Endothelial cell of umbilical vein (primary cell): ENCODE data around the gene SNED1. TPM values are rescaled to one million over a fixed set of nuclear protein-coding genes. Genes with fewer than 3 reads are reported as not detected.

ENCODE experiments used
- BruUV-seq: library from RNA; stranded (reverse); fragments of 400-500 nt; replicated peaks from 2 replicates; lab custom pipeline; 2021; lab: Mats Ljungman, UMichigan
- CTCF ChIA-PET: fragments of 300-600, 350-600 bp; sonication (Branson Sonifier 250); formaldehyde crosslinking; loops from one replicate; lab custom pipeline; 2021; ENCODE audit warnings: antibody characterized with exemption, inconsistent platforms; lab: Charles Lee
- POLR2A ChIA-PET: fragments of 300-600, 350-600 bp; sonication (Branson Sonifier 250); formaldehyde crosslinking; loops from one replicate; lab custom pipeline; 2021; ENCODE audit warnings: antibody characterized with exemption, inconsistent platforms; lab: Charles Lee
- DNase-seq: peaks from one replicate; pipeline ENCODE4 v3.0.0-alpha.2; 2011; ENCODE audit warnings: low read depth, low spot score
- FAIRE-seq: peaks from 2 replicates; lab custom pipeline; 2011; peaks lifted over from hg19 to GRCh38; lab: Jason Lieb, UNC
- H2AFZ ChIP-seq: 2 replicates; pipeline ENCODE4 v1.6.0; 2012; ENCODE audit warnings: low read depth, low read length, control low read depth, inconsistent platforms
- H3K27ac ChIP-seq: 2 replicates; pipeline ENCODE4 v1.5.1; 2011; ENCODE audit warnings: low read depth, mild to moderate bottlenecking, control low read depth, low read length, moderate library complexity; ENCODE audit not compliant: insufficient read depth
- H3K27me3 ChIP-seq, 2 experiments: 2 replicates each; pipeline versions ENCODE4 v1.6.0 to v1.6.1; 2011; ENCODE audit warnings: low read length in 2 of 2, mixed read lengths in 1 of 2; ENCODE audit not compliant: control insufficient read depth in 2 of 2, insufficient read depth in 2 of 2
- H3K36me3 ChIP-seq, 2 experiments: 2 replicates in 1 of 2; 3 replicates in 1 of 2; pipeline ENCODE4 v1.5.1; 2011; ENCODE audit warnings: low read length in 2 of 2, mild to moderate bottlenecking in 1 of 2, moderate library complexity in 1 of 2; ENCODE audit not compliant: control insufficient read depth in 2 of 2, insufficient read depth in 2 of 2; ENCODE audit errors: extremely low read depth in 1 of 2
- H3K4me1 ChIP-seq: 3 replicates; pipeline ENCODE4 v1.5.1; 2011; ENCODE audit warnings: mild to moderate bottlenecking, low read length; ENCODE audit not compliant: control insufficient read depth, insufficient read depth; ENCODE audit errors: extremely low read depth
- H3K4me2 ChIP-seq: 2 replicates; pipeline ENCODE4 v1.6.1; 2011; ENCODE audit warnings: low read length, control low read depth, mixed read lengths; ENCODE audit not compliant: insufficient read depth
- H3K4me3 ChIP-seq, 3 experiments: fragments of 200-600 bp in 1 of 3; sonication (generic), shearing (Covaris generic) in 1 of 3; replicated peaks in 1 of 3; 2 replicates each; pipeline ENCODE4 v1.5.1; 2011 to 2016; ENCODE audit warnings: control low read depth in 3 of 3, low read length in 3 of 3, mild to moderate bottlenecking in 2 of 3, inconsistent platforms in 1 of 3, low read depth in 1 of 3, moderate library complexity in 1 of 3; ENCODE audit not compliant: insufficient read depth in 1 of 3
- H3K79me2 ChIP-seq: 2 replicates; pipeline ENCODE4 v1.6.0; 2012; ENCODE audit warnings: low read length, inconsistent platforms; ENCODE audit not compliant: control insufficient read depth, insufficient read depth
- H3K9ac ChIP-seq: replicated peaks from 2 replicates; pipeline ENCODE3; 2011; ENCODE audit warnings: low read length, control low read depth; ENCODE audit not compliant: insufficient read depth; ENCODE audit errors: extremely low read depth
- H3K9me1 ChIP-seq: replicated peaks from 3 replicates; pipeline ENCODE4 v1.6.0; 2011; ENCODE audit warnings: mild to moderate bottlenecking, low read length; ENCODE audit not compliant: control insufficient read depth, insufficient read depth; ENCODE audit errors: extremely low read depth
- H3K9me3 ChIP-seq: replicated peaks from 2 replicates; pipeline ENCODE4 v1.5.1; 2012; ENCODE audit warnings: low read length, inconsistent platforms; ENCODE audit not compliant: control insufficient read depth, insufficient read depth
- H4K20me1 ChIP-seq: replicated peaks from 2 replicates; pipeline ENCODE3; 2011; ENCODE audit warnings: mild to moderate bottlenecking, low read length; ENCODE audit not compliant: control insufficient read depth, insufficient read depth; ENCODE audit errors: extremely low read depth
- CTCF ChIP-seq, 2 donors: IDR thresholded peaks; 1 replicate in 1 of 2; 2 replicates in 1 of 2; pipeline ENCODE4 v1.5.1; 2011; ENCODE audit warnings: low read length in 2 of 2, mild to moderate bottlenecking in 2 of 2, moderate library complexity in 2 of 2, control low read depth in 1 of 2, inconsistent platforms in 1 of 2, low read depth in 1 of 2; ENCODE audit not compliant: insufficient read depth in 1 of 2; ENCODE audit errors: extremely low read depth in 1 of 2
- EZH2 ChIP-seq: IDR thresholded peaks from 2 replicates; pipeline ENCODE4 v1.6.1; 2012; ENCODE audit warnings: borderline replicate concordance, low read depth, mild to moderate bottlenecking, moderate library complexity, low read length, inconsistent platforms; ENCODE audit not compliant: severe bottlenecking
- FOS ChIP-seq: IDR thresholded peaks from 2 replicates; pipeline ENCODE4 v1.6.1; 2011; ENCODE audit warnings: mild to moderate bottlenecking, low read length, moderate library complexity, borderline replicate concordance; ENCODE audit not compliant: insufficient read depth
- GATA2 ChIP-seq: IDR thresholded peaks from 2 replicates; pipeline ENCODE4 v1.7.0; 2011; ENCODE audit warnings: low read depth, mild to moderate bottlenecking, moderate library complexity, mixed read lengths, low read length; ENCODE audit not compliant: insufficient read length, insufficient read depth
- JUN ChIP-seq: IDR thresholded peaks from 2 replicates; pipeline ENCODE4 v1.6.1; 2011; ENCODE audit warnings: borderline replicate concordance, low read depth; ENCODE audit not compliant: insufficient read length, insufficient read depth
- MAX ChIP-seq: IDR thresholded peaks from 2 replicates; pipeline ENCODE4 v1.6.1; 2011; ENCODE audit not compliant: insufficient read depth, insufficient read length
- MYC ChIP-seq: IDR thresholded peaks from one replicate; pipeline ENCODE4 v1.6.1; 2011; ENCODE audit warnings: mild to moderate bottlenecking, low read depth, low read length
- POLR2A ChIP-seq: IDR thresholded peaks from 2 replicates; pipeline ENCODE4 v1.6.1; 2012; ENCODE audit warnings: low read depth, mild to moderate bottlenecking, control low read depth, low read length
- POLR2AphosphoS5 ChIP-seq: IDR thresholded peaks from 2 replicates; pipeline ENCODE4 v1.6.1; 2012; ENCODE audit warnings: low read depth, mild to moderate bottlenecking, control low read depth, low read length, moderate library complexity; ENCODE audit not compliant: insufficient read depth
- dilution Hi-C: fragments of 300-500 bp; cut with MboI; formaldehyde crosslinking; loops from one replicate; pipeline ENCODE4 v1.15.0; 2019; ENCODE audit warnings: low sequenced_read_pairs; ENCODE audit not compliant: extremely low pct_ligation_motif_present
- intact Hi-C: fragments of 100-400 bp; cut with micrococcal nuclease; formaldehyde crosslinking; loops from one replicate; pipeline ENCODE4 v1.10.0; 2022
- polyA plus RNA-seq, 4 experiments: library from polyadenylated mRNA; depleted of rRNA in 3 of 4; stranded (reverse) in 3 of 4; unstranded in 1 of 4; fragments of >200 nt; gene quantifications; 2 replicates each; pipeline versions ENCODE4 v1.2.1 to v1.2.3, GENCODE V29; 2011 to 2012; ENCODE audit warnings: missing spikeins in 1 of 4
- total RNA-seq: library from RNA; stranded (reverse); gene quantifications from 2 replicates; pipeline ENCODE4 v1.2.3, GENCODE V29; 2021

Gene SNED1
- total and polyA plus RNA-seq, 2 donors (not counting 3 experiments of a cell fraction or from before 2014, with no cell fraction given), result 14.1 to 17.2 TPM

- BruUV-seq, result no TSS peak
- no peak for FAIRE-seq
- POLR2A ChIA-PET, result no interaction called here
Measured at GRCh38 chr2:241109210-241110088, 111.0 kb downstream of the SNED1 start.

GRCh38 chr2:241110089-241110606, 111.7 kb downstream of the SNED1 start:
- BruUV-seq, result no TSS peak
- CTCF ChIA-PET, result interaction anchor here (1.4 kb wide), 1 partner anchor 12 kb away, joined by 3 read pairs; no protein-coding TSS in a partner anchor

More at GRCh38 chr2:241109210-241110088, 111.0 kb downstream of the SNED1 start:
- Histone ChIP-seq H3K36me3 (no peaks in the 10 kb centered on the region), H4K20me1 (no peaks in the 10 kb centered on the region), H3K4me3 (no peak overlapping the region), H3K9me3 (no peaks in the 10 kb centered on the region), H3K4me1 (no peaks in the 10 kb centered on the region), H3K27me3 (no peaks in the 10 kb centered on the region), H3K9ac (no peak overlapping the region), H2AFZ (no peak overlapping the region), H3K27ac (no peak overlapping the region), H3K4me2 (no peak overlapping the region), H3K79me2 (no peaks in the 10 kb centered on the region), H3K9me1 (no peaks in the 10 kb centered on the region)
- no peak for DNase-seq
- CTCF ChIA-PET, result interaction anchor here (1.4 kb wide), 1 partner anchor 12 kb away, joined by 3 read pairs; no protein-coding TSS in a partner anchor
- intact Hi-C loops, result no loop called here
- no peak for TF ChIP-seq JUN
- no peak for TF ChIP-seq POLR2AphosphoS5
- no peak for TF ChIP-seq MAX
- TF ChIP-seq EZH2, result no peak
- TF ChIP-seq GATA2, result no peak
- TF ChIP-seq FOS, result no peak
- no peak for TF ChIP-seq MYC
- TF ChIP-seq POLR2A, result no peak
- dilution Hi-C loops, result no loop called here

More at GRCh38 chr2:241110089-241110606, 111.7 kb downstream of the SNED1 start:
- intact Hi-C loops (no loop called here), dilution Hi-C loops (no loop called here)
- no peaks in the 10 kb centered on the region for H3K9me1 ChIP-seq
- no peaks in the 10 kb centered on the region for H3K36me3 ChIP-seq
- FAIRE-seq (no peak), DNase-seq (no peak)
- H3K9me3 ChIP-seq, result no peaks in the 10 kb centered on the region
- no peaks in the 10 kb centered on the region for H4K20me1 ChIP-seq
- H3K27me3 ChIP-seq, result no peaks in the 10 kb centered on the region
- no peaks in the 10 kb centered on the region for H3K79me2 ChIP-seq
- H3K4me2 ChIP-seq, result no peak overlapping the region
- H3K4me1 ChIP-seq, result no peaks in the 10 kb centered on the region
- H3K4me3 ChIP-seq, result no peak overlapping the region
- no peak overlapping the region for H2AFZ ChIP-seq
- TF ChIP-seq MYC (no peak), GATA2 (no peak), MAX (no peak), EZH2 (no peak), CTCF (IDR thresholded peaks at IDR 0.05; ENCODE audit: extremely low read depth in 1 of 2, insufficient read depth in 1 of 2, low read depth in 1 of 2, low read length in 2 of 2) (no peak), FOS (no peak), POLR2AphosphoS5 (no peak), JUN (no peak), POLR2A (no peak)
- POLR2A ChIA-PET, result no interaction called here
- H3K9ac ChIP-seq, result no peak overlapping the region
- H3K27ac ChIP-seq, result no peak overlapping the region
